GM21381 (cell line): ENCODE data around the gene CCDC15.

Source experiments
- ATAC-seq: cut with Tn5 transposase; IDR thresholded peaks from one replicate; pipeline ENCODE4 v1.9.1; 2021; ENCODE audit warnings: mild to moderate bottlenecking, moderate library complexity; ENCODE audit not compliant: unreplicated experiment

The CCDC15 gene

GRCh38 chr11:124953753-124954589 is at the start of gene CCDC15:
CCDC15 (plus strand) TSS chr11:124954202; CDS start chr11:124954733, 531 bp downstream.
- peak; percentile 99 for ATAC-seq

GRCh38 chr11:124915541-124916369 is 38.2 kb upstream of the CCDC15 start:
- no peak for ATAC-seq

GRCh38 chr11:124916370-124916710 is 37.7 kb upstream of the CCDC15 start:
- no peak for ATAC-seq

GRCh38 chr11:124917115-124917637 is 36.8 kb upstream of the CCDC15 start:
- ATAC-seq: no peak

- ATAC-seq: no peak
Observed at GRCh38 chr11:124918950-124919349, 35.1 kb upstream of the CCDC15 start, which contains the start of gene HEPN1. HEPN1 (plus strand) TSS chr11:124919250.

- ATAC-seq: no peak
Observed at GRCh38 chr11:124919898-124920297, 34.1 kb upstream of the CCDC15 start.

GRCh38 chr11:124920356-124920755 is 33.6 kb upstream of the CCDC15 start:
- ATAC-seq: no peak

GRCh38 chr11:124920870-124921609 is 33.0 kb upstream of the CCDC15 start:
- peak; percentile 69 for ATAC-seq

- ATAC-seq: no peak
Observed at GRCh38 chr11:124922831-124923230, 31.2 kb upstream of the CCDC15 start.

GRCh38 chr11:124923296-124923695 is 30.7 kb upstream of the CCDC15 start:
- no peak for ATAC-seq

- no peak for ATAC-seq
Observed at GRCh38 chr11:124928942-124929665, 24.9 kb upstream of the CCDC15 start.

- ATAC-seq: peak; percentile 97
Observed at GRCh38 chr11:124930799-124931198, 23.2 kb upstream of the CCDC15 start.

- no peak for ATAC-seq
Observed at GRCh38 chr11:124934862-124935547, 19.0 kb upstream of the CCDC15 start.

GRCh38 chr11:124935548-124936514 is 18.2 kb upstream of the CCDC15 start, which contains the start of gene HEPACAM:
HEPACAM (minus strand) TSS chr11:124936047; CDS start chr11:124936006, 41 bp downstream.
- no peak for ATAC-seq

GRCh38 chr11:124937336-124937935 is 16.6 kb upstream of the CCDC15 start:
- no peak for ATAC-seq

GRCh38 chr11:124938206-124938765 is 15.7 kb upstream of the CCDC15 start:
- no peak for ATAC-seq

GRCh38 chr11:124938970-124939369 is 15.0 kb upstream of the CCDC15 start:
- no peak for ATAC-seq

GRCh38 chr11:124941703-124942102 is 12.3 kb upstream of the CCDC15 start:
- no peak for ATAC-seq
